Suprapubic skin (tissue), 3 donors: ENCODE results near the gene MYO5B.

Experiments
- POLR2AphosphoS5 ChIP-seq, 3 donors: sonication (generic); formaldehyde crosslinking; IDR thresholded peaks; one replicate each; pipeline ENCODE4 v1.6.1; 2017; ENCODE audit warnings: antibody characterized with exemption in 3 of 3
- TF ChIP-seq, protein P1 (sequence below), 2 donors: fragments of 200-600 bp in 1 of 2; fragments of 450-650 bp in 1 of 2; sonication (generic) in 1 of 2; IDR thresholded peaks; one replicate each; pipeline ENCODE4 v1.5.1; 2016 to 2019; ENCODE audit warnings: antibody characterized with exemption in 2 of 2, mild to moderate bottlenecking in 1 of 2, moderate library complexity in 1 of 2

DNA sequence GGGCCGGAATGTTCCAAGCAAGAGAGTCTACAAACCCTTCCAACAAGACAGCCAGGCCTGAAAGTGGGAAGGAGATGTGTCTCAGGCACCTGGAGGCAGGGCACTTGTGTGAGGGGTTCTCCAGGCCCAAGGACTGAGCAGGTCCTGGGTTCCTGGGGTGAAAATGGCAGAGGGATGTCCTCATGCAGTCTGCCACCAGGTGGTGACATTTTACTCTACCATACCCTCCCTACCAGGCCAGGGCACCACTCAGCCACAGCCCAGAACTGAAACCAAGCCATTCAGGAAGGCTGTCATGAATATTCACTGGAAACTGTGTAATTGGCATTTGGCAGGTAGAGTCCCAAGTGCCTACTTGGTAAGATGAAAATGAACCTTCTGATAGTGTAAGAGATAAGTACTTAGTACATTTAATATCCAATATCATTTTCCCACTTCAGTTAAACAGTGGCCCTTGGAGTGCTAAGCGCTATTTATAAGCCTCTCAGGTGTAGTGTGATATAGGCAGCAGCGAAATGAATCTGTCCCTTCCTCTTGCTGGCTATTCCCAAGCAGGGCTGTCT, 185.1 kb downstream of the MYO5B start:
- TF ChIP-seq, protein P1, sequence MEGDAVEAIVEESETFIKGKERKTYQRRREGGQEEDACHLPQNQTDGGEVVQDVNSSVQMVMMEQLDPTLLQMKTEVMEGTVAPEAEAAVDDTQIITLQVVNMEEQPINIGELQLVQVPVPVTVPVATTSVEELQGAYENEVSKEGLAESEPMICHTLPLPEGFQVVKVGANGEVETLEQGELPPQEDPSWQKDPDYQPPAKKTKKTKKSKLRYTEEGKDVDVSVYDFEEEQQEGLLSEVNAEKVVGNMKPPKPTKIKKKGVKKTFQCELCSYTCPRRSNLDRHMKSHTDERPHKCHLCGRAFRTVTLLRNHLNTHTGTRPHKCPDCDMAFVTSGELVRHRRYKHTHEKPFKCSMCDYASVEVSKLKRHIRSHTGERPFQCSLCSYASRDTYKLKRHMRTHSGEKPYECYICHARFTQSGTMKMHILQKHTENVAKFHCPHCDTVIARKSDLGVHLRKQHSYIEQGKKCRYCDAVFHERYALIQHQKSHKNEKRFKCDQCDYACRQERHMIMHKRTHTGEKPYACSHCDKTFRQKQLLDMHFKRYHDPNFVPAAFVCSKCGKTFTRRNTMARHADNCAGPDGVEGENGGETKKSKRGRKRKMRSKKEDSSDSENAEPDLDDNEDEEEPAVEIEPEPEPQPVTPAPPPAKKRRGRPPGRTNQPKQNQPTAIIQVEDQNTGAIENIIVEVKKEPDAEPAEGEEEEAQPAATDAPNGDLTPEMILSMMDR (IDR thresholded peaks at IDR 0.05): peak in 1 of 2 donors; percentile 23
- TF ChIP-seq POLR2AphosphoS5 (IDR thresholded peaks at IDR 0.05): no peak
